K562 (cell line): ENCODE results near the gene NR2C2AP. TPM values are rescaled to one million over a fixed set of nuclear protein-coding genes. Genes with fewer than 3 reads are reported as not detected.
A peak's percentile ranks its signal among the peaks of the same experiment; 100 is the strongest.

ENCODE experiments used
- ADNP ChIP-seq: fragments of 200-800 bp; sonication (Bioruptor generic); IDR thresholded peaks from 2 replicates; pipeline ENCODE4 v1.6.1; 2016; ENCODE audit warnings: missing genetic modification characterization, missing compliant biosample characterization
- CEBPZ ChIP-seq: fragments of 150-350 bp; IDR thresholded peaks from 2 replicates; pipeline ENCODE4 v1.6.1; 2014; ENCODE audit warnings: low read depth, mild to moderate bottlenecking, low read length, borderline replicate concordance
- DNMT1 ChIP-seq: fragments of 450-650 bp; IDR thresholded peaks from 2 replicates; pipeline ENCODE4 v1.6.1; 2016; ENCODE audit warnings: antibody characterized with exemption, mild to moderate bottlenecking
- EHMT2 ChIP-seq: fragments of 450-650 bp; IDR thresholded peaks from 2 replicates; pipeline ENCODE4 v1.6.1; 2018; ENCODE audit warnings: antibody characterized with exemption
- ESRRA ChIP-seq: fragments of 450-650 bp; IDR thresholded peaks from 2 replicates; pipeline ENCODE4 v1.6.1; 2014; ENCODE audit warnings: low read depth, mild to moderate bottlenecking, moderate library complexity, borderline replicate concordance
- NR2C2 ChIP-seq, 2 experiments: fragments of 200-800 bp in 1 of 2; sonication (Bioruptor generic) in 1 of 2; sonication (generic) in 1 of 2; formaldehyde crosslinking in 1 of 2; IDR thresholded peaks; 2 replicates each; pipeline versions ENCODE4 v1.6.1 to v1.8.0; 2016 to 2022; ENCODE audit warnings: mild to moderate bottlenecking in 1 of 2, missing compliant biosample characterization in 1 of 2, missing genetic modification characterization in 1 of 2, missing genetic modification reagents in 1 of 2
- SMARCA5 ChIP-seq: fragments of 450-650 bp; IDR thresholded peaks from 2 replicates; pipeline ENCODE4 v1.6.1; 2016
- ZBTB17 ChIP-seq: fragments of 450-650 bp; formaldehyde crosslinking; IDR thresholded peaks from 2 replicates; pipeline ENCODE4 v1.4.0; 2020; ENCODE audit warnings: mild to moderate bottlenecking
- ZBTB34 ChIP-seq: fragments of 250-450 bp; sonication (Bioruptor Pico); IDR thresholded peaks from 2 replicates; pipeline ENCODE4 v1.8.0; 2021; ENCODE audit warnings: mild to moderate bottlenecking, moderate library complexity
- polyA plus RNA-seq, 8 experiments: library from polyadenylated mRNA; depleted of rRNA in 4 of 8; stranded (reverse) in 5 of 8; unstranded in 3 of 8; fragments of >200 nt; fragmentation: Nextera tagmentation in 2 of 8; fragmentation: Illumina TruSeq in 1 of 8; extraction: Ambion mirVana in 2 of 8; extraction: Trizol in 1 of 8; gene quantifications; 2 replicates each; pipeline versions ENCODE4 v1.2.1 to v1.2.3, GENCODE V29; 2011 to 2014; ENCODE audit warnings: inconsistent platforms in 1 of 8, missing spikeins in 1 of 8
- total RNA-seq, 7 experiments: library from RNA; depleted of rRNA in 6 of 7; stranded (reverse); fragments of >200 nt in 6 of 7; fragmentation: Illumina TruSeq in 2 of 7; extraction: Trizol in 2 of 7; gene quantifications; 2 replicates each; pipeline versions ENCODE4 v1.2.1 to v1.2.3, GENCODE V29; 2011 to 2021; ENCODE audit warnings: low replicate concordance in 1 of 7

Gene NR2C2AP
- total and polyA plus RNA-seq, 9 of the 15 experiments (the other 6 are each of a cell fraction or from before 2014, with no cell fraction given) = 23.7 to 77.4 (median 32.4) TPM

GRCh38 chr19:19205416-19206410 lies 2.5 kb upstream of the NR2C2AP start (continued):
- TF ChIP-seq CEBPZ (no peak), ESRRA (peak; percentile 62; the same call in 1 of the 2 replicates), ZBTB17 (CRISPR knock-in tag) (no peak), DNMT1 (no peak), NR2C2 (CRISPR knock-in tag; IDR thresholded peaks at IDR 0.05) (no peak), NR2C2 (tag; IDR thresholded peaks at IDR 0.05) (no peak), SMARCA5 (0 out of 2 replicates have a peak, but pooled peaks have one; percentile 38), ZBTB34 (CRISPR knock-in tag) (no peak), ADNP (0 out of 2 replicates have a peak, but pooled peaks have one; percentile 47), EHMT2 (no peak)
